ENCODE data around the gene THAP6.

DNA sequence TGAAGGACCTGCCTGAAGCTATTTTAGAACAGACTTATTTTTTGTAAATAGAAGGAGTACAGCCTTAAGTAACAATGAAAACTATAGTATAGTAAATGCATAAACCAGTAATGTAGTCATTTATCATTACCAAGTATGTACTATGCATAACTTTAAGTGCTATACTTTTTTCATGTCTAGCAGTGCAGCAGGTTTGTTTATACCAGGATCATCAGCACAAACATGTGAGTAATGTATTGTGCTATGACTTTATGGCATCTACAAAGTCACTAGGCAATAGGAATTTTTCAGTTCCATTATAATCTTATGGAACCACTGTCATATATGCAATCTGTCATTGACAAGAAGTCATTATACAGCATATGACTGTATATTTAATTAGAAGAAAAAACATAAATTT lies 38.2 kb downstream of the THAP6 start:
- TF ChIP-seq, protein P1, sequence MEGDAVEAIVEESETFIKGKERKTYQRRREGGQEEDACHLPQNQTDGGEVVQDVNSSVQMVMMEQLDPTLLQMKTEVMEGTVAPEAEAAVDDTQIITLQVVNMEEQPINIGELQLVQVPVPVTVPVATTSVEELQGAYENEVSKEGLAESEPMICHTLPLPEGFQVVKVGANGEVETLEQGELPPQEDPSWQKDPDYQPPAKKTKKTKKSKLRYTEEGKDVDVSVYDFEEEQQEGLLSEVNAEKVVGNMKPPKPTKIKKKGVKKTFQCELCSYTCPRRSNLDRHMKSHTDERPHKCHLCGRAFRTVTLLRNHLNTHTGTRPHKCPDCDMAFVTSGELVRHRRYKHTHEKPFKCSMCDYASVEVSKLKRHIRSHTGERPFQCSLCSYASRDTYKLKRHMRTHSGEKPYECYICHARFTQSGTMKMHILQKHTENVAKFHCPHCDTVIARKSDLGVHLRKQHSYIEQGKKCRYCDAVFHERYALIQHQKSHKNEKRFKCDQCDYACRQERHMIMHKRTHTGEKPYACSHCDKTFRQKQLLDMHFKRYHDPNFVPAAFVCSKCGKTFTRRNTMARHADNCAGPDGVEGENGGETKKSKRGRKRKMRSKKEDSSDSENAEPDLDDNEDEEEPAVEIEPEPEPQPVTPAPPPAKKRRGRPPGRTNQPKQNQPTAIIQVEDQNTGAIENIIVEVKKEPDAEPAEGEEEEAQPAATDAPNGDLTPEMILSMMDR (IDR thresholded peaks at IDR 0.05; ENCODE audit: poor library complexity, severe bottlenecking), result no peak
- TF ChIP-seq POLR2AphosphoS5 (IDR thresholded peaks at IDR 0.05) (no peak), EP300 (conservative IDR thresholded peaks at IDR 0.05; ENCODE audit: poor library complexity, severe bottlenecking) (no peak), EZH2 (IDR thresholded peaks at IDR 0.05; ENCODE audit: borderline replicate concordance, insufficient read depth, low read length, poor library complexity, severe bottlenecking) (no peak), TAF1 (IDR thresholded peaks at IDR 0.05; ENCODE audit: low read depth) (no peak)
- TF ChIP-seq, protein P2, sequence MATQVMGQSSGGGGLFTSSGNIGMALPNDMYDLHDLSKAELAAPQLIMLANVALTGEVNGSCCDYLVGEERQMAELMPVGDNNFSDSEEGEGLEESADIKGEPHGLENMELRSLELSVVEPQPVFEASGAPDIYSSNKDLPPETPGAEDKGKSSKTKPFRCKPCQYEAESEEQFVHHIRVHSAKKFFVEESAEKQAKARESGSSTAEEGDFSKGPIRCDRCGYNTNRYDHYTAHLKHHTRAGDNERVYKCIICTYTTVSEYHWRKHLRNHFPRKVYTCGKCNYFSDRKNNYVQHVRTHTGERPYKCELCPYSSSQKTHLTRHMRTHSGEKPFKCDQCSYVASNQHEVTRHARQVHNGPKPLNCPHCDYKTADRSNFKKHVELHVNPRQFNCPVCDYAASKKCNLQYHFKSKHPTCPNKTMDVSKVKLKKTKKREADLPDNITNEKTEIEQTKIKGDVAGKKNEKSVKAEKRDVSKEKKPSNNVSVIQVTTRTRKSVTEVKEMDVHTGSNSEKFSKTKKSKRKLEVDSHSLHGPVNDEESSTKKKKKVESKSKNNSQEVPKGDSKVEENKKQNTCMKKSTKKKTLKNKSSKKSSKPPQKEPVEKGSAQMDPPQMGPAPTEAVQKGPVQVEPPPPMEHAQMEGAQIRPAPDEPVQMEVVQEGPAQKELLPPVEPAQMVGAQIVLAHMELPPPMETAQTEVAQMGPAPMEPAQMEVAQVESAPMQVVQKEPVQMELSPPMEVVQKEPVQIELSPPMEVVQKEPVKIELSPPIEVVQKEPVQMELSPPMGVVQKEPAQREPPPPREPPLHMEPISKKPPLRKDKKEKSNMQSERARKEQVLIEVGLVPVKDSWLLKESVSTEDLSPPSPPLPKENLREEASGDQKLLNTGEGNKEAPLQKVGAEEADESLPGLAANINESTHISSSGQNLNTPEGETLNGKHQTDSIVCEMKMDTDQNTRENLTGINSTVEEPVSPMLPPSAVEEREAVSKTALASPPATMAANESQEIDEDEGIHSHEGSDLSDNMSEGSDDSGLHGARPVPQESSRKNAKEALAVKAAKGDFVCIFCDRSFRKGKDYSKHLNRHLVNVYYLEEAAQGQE (IDR thresholded peaks at IDR 0.05; ENCODE audit: borderline replicate concordance), result no peak
